Activated CD8-positive, alpha-beta T cell treated with anti-CD3 and anti-CD28 coated beads for 36 hours (primary cell): ENCODE results near the gene AKAP5. TPM values are rescaled to one million over a fixed set of nuclear protein-coding genes. Genes with fewer than 3 reads are reported as not detected.
"Not testable (repeated sequence)": the region's sequence is repeated elsewhere in the genome, so short reads cannot be mapped to it uniquely, and the experiment has no call there.

ENCODE experiments used
- ATAC-seq: fragments of 200-7000 bp; cut with Tn5 transposase; one replicate; pipeline ENCODE4 v1.10.0; 2021; ENCODE audit warnings: mild to moderate bottlenecking, moderate library complexity
- CTCF ChIA-PET: fragments of 350-600 bp; sonication (Branson Sonifier 250); formaldehyde crosslinking; loops from one replicate; lab custom pipeline; 2021; ENCODE audit warnings: antibody characterized with exemption; lab: Charles Lee
- POLR2A ChIA-PET: fragments of 350-600 bp; sonication (Branson Sonifier 250); formaldehyde crosslinking; loops from one replicate; lab custom pipeline; 2021; ENCODE audit warnings: antibody characterized with exemption; lab: Charles Lee
- DNase-seq: peaks from one replicate; pipeline ENCODE4 v3.0.0-alpha.2; 2020
- H3K27ac Mint-ChIP-seq: one replicate; pipeline ENCODE4 v1.8.0; 2021; ENCODE audit warnings: mild to moderate bottlenecking, mixed read lengths
- H3K27me3 Mint-ChIP-seq: one replicate; pipeline ENCODE4 v1.8.0; 2021; ENCODE audit warnings: mixed read lengths
- H3K36me3 Mint-ChIP-seq: one replicate; pipeline ENCODE4 v1.8.0; 2021; ENCODE audit warnings: low read depth, mixed read lengths
- H3K4me1 Mint-ChIP-seq: one replicate; pipeline ENCODE4 v1.8.0; 2021; ENCODE audit warnings: low read depth, mixed read lengths
- H3K4me3 Mint-ChIP-seq: one replicate; pipeline ENCODE4 v1.8.0; 2021; ENCODE audit warnings: mild to moderate bottlenecking, moderate library complexity, mixed read lengths
- H3K9me3 Mint-ChIP-seq: one replicate; pipeline ENCODE4 v1.8.0; 2021; ENCODE audit warnings: mixed read lengths
- intact Hi-C: fragments of 100-400 bp; cut with micrococcal nuclease; formaldehyde crosslinking; loops from one replicate; pipeline ENCODE4 v1.10.0; 2022
- total RNA-seq, 2 experiments: library from RNA; stranded (reverse); gene quantifications; one replicate each; pipeline ENCODE4 v1.2.3, GENCODE V29; 2021
- TF ChIP-seq, protein P1 (sequence below): fragments of 200-600 bp; IDR thresholded peaks from one replicate; pipeline ENCODE4 v1.8.0; 2022; ENCODE audit warnings: antibody characterized with exemption, mild to moderate bottlenecking

Gene AKAP5
- total RNA-seq, 2 experiments from 2014 or later, result 1.3 to 1.6 TPM

DNA sequence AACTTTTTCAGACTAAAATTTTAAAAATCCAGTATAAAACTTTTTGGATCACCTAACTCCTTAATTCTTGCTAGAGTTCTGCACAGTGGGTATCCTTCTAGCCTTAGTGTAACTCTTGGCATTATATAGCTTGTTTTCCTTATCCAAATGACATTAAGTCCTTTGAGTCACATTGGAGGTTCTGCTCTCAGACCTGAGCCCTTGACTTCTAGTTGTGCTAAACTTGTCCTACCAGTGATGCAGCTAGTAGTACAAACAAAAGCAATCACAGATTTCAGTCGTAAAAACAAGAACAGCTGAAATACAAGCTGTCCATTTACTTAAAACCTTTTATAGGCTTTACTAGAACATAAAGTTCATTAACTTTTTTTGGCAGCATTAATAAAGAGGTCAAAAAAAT, 49.8 kb downstream of the AKAP5 start:
- Mint-ChIP-seq H3K36me3 (peaks cover 21% of the 10 kb centered on the region), H3K27ac (no peak overlapping the region), H3K4me3 (no peak overlapping the region), H3K9me3 (no peaks in the 10 kb centered on the region), H3K27me3 (no peaks in the 10 kb centered on the region), H3K4me1 (peaks cover 65% of the 10 kb centered on the region)
- intact Hi-C loops, result no loop called here
- POLR2A ChIA-PET, result interaction anchor here (2.8 kb wide), 1 partner anchor 10 kb away, joined by 12 read pairs; the partner anchor contains the start of genes ZBTB1 and ZBTB25
- TF ChIP-seq, protein P1, sequence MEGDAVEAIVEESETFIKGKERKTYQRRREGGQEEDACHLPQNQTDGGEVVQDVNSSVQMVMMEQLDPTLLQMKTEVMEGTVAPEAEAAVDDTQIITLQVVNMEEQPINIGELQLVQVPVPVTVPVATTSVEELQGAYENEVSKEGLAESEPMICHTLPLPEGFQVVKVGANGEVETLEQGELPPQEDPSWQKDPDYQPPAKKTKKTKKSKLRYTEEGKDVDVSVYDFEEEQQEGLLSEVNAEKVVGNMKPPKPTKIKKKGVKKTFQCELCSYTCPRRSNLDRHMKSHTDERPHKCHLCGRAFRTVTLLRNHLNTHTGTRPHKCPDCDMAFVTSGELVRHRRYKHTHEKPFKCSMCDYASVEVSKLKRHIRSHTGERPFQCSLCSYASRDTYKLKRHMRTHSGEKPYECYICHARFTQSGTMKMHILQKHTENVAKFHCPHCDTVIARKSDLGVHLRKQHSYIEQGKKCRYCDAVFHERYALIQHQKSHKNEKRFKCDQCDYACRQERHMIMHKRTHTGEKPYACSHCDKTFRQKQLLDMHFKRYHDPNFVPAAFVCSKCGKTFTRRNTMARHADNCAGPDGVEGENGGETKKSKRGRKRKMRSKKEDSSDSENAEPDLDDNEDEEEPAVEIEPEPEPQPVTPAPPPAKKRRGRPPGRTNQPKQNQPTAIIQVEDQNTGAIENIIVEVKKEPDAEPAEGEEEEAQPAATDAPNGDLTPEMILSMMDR, result no peak
- ATAC-seq (no peak), DNase-seq (no peak)
- CTCF ChIA-PET, result interaction anchor here (0.9 to 2.4 kb wide), 7 partner anchors 10 to 121 kb away, joined by 3 to 9 read pairs (median 3); partner anchors contain the start of gene HSPA2

DNA sequence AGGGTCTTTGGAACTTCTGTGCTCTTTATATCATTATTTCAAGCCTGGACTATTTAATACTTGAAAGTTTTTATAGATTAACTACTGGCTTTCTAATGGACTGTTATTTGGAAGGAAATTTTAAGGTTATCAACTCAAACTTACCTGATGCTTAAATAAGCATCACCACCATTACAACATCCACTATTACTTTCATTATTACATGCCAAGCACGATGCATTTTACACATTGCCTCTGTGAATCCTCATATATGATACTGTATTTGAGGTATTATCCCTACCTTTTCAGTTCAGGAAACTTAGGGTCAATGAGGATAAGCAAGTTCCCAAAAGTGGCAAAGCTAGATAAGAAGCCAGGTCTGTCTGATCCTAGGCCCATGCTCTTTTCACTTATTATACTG, 51.7 kb downstream of the AKAP5 start:
- Mint-ChIP-seq H3K9me3 (no peaks in the 10 kb centered on the region), H3K4me1 (peaks cover 52% of the 10 kb centered on the region)

DNA sequence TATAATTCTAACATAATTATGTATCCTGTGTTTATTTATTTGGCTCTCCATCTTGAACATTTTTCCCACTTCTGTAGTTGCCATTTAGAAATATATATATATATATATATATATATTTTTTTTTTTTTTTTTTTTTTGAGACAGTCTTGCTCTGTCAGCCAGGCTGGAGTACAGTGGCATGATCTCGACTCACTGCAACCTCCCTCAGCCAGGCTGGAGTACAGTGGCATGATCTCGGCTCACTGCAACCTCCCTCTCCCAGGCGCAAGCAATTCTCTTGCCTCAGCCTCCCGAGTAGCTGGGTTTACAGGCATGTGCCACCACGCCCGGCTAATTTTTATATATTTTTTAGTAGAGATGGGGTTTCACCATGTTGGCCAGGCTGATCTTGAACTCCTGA, 52.4 kb downstream of the AKAP5 start:
- ATAC-seq, intact Hi-C loops, CTCF ChIA-PET, DNase-seq, H3K9me3 Mint-ChIP-seq, H3K4me3 Mint-ChIP-seq, POLR2A ChIA-PET, H3K27ac Mint-ChIP-seq, H3K27me3 Mint-ChIP-seq: not testable (repeated sequence)
- Mint-ChIP-seq H3K36me3 (peaks cover 16% of the 10 kb centered on the region), H3K4me1 (peaks cover 46% of the 10 kb centered on the region)

More for the DNA sequence above, 51.7 kb downstream of the AKAP5 start:
- no peak overlapping the region for H3K27ac Mint-ChIP-seq
- H3K36me3 Mint-ChIP-seq, result peaks cover 16% of the 10 kb centered on the region
- no peaks in the 10 kb centered on the region for H3K27me3 Mint-ChIP-seq
- intact Hi-C loops, result no loop called here
- ChIA-PET POLR2A (interaction anchor here (2.8 kb wide), 1 partner anchor 12 kb away, joined by 12 read pairs; the partner anchor contains the start of genes ZBTB1 and ZBTB25), CTCF (interaction anchor here (1.5 kb wide), 1 partner anchor 16 kb away, joined by 3 read pairs; no protein-coding TSS in a partner anchor)
- no peak for DNase-seq
- TF ChIP-seq, protein P1, result no peak
- ATAC-seq, result no peak
- no peak overlapping the region for H3K4me3 Mint-ChIP-seq

DNA sequence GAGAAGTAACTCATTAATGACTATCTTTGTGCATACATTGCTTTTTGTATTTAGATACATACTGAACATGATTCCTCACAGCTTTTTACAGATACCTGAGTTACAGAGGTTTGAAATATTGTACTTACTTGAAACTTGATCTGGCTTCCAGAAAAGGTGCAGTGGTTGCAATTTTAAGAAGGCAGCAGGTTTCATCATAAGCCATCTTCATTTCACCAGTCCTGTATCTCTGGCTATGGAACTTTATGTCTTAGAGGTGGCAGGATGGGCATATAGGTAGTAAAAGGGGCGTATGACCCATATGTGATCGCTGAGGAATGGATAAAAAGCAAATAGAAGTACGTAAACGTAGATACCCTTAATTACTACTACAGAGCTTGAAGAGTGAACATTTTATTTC, 52.9 kb downstream of the AKAP5 start:
- Mint-ChIP-seq H3K4me3 (no peak overlapping the region), H3K27ac (no peak overlapping the region), H3K4me1 (peaks cover 45% of the 10 kb centered on the region), H3K27me3 (no peaks in the 10 kb centered on the region), H3K9me3 (no peaks in the 10 kb centered on the region), H3K36me3 (peaks cover 16% of the 10 kb centered on the region)
- ChIA-PET POLR2A (no interaction called here), CTCF (no interaction called here)
- no peak for DNase-seq
- TF ChIP-seq, protein P1, result no peak
- intact Hi-C loops, result no loop called here
- no peak for ATAC-seq

DNA sequence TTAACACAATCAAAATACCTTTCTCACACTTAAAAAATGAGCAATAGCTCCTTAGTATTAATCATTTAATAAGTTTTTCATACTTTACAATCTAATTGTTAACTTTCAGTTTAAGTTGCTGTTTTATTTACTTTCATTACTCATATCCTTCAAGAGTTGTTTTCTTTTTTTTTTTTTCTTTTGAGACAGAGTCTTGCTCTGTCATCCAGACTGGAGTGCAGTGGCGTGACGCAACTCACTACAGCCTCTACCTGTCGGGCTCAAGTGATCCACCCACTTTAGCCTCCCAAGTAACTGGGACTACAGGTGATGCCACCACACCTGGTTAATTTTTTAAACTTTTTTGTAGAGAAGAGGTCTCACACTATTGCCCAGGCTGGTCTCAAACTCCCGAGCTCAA, 55.4 kb downstream of the AKAP5 start:
- intact Hi-C loops, result no loop called here
- TF ChIP-seq, protein P1, result no peak
- POLR2A ChIA-PET, result interaction anchor here (0.6 kb wide), 1 partner anchor 12 kb away, joined by 3 read pairs; no protein-coding TSS in a partner anchor
- ATAC-seq (no peak), DNase-seq (no peak)
- CTCF ChIA-PET, result interaction anchor here (4.0 to 5.0 kb wide), 2 partner anchors 10 to 116 kb away, joined by 11 to 44 read pairs; no protein-coding TSS in a partner anchor
- no peaks in the 10 kb centered on the region for H3K9me3 Mint-ChIP-seq
- peaks cover 26% of the 10 kb centered on the region for H3K4me1 Mint-ChIP-seq
- H3K4me3 Mint-ChIP-seq, result no peak overlapping the region
- H3K27ac Mint-ChIP-seq, result no peak overlapping the region
- peaks cover 14% of the 10 kb centered on the region for H3K36me3 Mint-ChIP-seq
- H3K27me3 Mint-ChIP-seq, result no peaks in the 10 kb centered on the region
